ENCODE measurements around the gene CNTN4.

DNA sequence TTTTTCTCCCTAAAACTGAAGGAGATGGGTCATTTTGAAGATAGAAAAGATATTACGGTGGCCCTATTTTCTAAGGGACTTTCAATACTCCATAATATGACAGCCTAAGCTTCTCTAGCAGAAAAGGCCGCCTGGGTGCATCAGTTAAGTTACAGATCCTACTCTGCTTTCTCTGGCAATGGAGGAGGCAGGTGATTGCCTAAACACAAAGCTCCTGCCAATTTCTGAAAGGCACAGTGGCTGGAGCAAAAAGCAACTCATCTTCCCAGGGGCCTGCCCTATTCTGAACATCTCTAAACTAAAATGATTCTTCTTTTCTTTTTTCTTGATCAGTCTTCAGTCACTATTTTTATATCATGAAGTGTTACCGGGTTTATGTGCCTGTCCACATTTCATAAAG, 276.7 kb downstream of the CNTN4 start:
- TF ChIP-seq, protein P1, sequence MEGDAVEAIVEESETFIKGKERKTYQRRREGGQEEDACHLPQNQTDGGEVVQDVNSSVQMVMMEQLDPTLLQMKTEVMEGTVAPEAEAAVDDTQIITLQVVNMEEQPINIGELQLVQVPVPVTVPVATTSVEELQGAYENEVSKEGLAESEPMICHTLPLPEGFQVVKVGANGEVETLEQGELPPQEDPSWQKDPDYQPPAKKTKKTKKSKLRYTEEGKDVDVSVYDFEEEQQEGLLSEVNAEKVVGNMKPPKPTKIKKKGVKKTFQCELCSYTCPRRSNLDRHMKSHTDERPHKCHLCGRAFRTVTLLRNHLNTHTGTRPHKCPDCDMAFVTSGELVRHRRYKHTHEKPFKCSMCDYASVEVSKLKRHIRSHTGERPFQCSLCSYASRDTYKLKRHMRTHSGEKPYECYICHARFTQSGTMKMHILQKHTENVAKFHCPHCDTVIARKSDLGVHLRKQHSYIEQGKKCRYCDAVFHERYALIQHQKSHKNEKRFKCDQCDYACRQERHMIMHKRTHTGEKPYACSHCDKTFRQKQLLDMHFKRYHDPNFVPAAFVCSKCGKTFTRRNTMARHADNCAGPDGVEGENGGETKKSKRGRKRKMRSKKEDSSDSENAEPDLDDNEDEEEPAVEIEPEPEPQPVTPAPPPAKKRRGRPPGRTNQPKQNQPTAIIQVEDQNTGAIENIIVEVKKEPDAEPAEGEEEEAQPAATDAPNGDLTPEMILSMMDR (IDR thresholded peaks at IDR 0.05; ENCODE audit: insufficient read depth, low read depth, low read length), result no peak
- no peak for TF ChIP-seq EZH2 (IDR thresholded peaks at IDR 0.05; ENCODE audit: insufficient read depth, low read length)
